ENCODE results near the gene MOAP1.
"Not testable (repeated sequence)": the region's sequence is repeated elsewhere in the genome, so short reads cannot be mapped to it uniquely, and the experiment has no call there.

The MOAP1 gene

DNA sequence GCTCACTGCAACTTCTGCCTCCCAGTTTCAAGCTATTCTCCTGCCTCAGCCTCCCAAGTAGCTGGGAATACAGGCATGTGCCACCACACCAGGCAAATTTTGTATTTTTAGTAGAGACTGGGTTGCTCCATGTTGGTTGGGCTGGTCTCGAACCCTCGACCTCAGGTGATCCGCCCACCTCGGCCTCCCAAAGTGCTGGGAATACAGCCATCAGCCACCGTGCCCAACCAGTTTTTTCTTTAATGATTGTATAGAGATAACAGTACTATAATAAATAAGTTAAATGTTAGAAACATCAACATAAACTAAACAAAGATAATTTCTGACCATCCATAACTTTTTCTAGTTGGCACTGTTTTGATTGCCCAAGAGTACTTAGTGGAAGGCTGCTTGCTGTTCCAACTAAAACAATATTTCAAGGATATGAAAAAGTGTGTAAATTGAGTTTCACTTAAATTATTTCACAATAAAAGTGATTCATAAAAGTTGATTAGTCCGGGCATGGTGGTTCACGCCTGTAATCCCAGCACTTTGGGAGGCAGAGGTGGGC lies 16.5 kb upstream of the MOAP1 start:
- no peaks in the 10 kb centered on the region for H3K27me3 Mint-ChIP-seq
- H3K4me1 Mint-ChIP-seq: peaks cover 23% of the 10 kb centered on the region
- no peaks in the 10 kb centered on the region for H3K9me3 Mint-ChIP-seq
- no peak overlapping the region for H3K27ac Mint-ChIP-seq
- DNase-seq (no peak), ATAC-seq (no peak)
- no peak overlapping the region for H3K4me3 Mint-ChIP-seq

- no peak overlapping the region for H3K27ac Mint-ChIP-seq
- H3K27me3 Mint-ChIP-seq: no peaks in the 10 kb centered on the region
- ATAC-seq: no peak
- H3K4me1 Mint-ChIP-seq: peaks cover 20% of the 10 kb centered on the region
- H3K9me3 Mint-ChIP-seq: no peaks in the 10 kb centered on the region
- DNase-seq: no peak
- no peak overlapping the region for H3K4me3 Mint-ChIP-seq
Measured at GRCh38 chr14:93200553-93200952, 15.9 kb upstream of the MOAP1 start.

DNA sequence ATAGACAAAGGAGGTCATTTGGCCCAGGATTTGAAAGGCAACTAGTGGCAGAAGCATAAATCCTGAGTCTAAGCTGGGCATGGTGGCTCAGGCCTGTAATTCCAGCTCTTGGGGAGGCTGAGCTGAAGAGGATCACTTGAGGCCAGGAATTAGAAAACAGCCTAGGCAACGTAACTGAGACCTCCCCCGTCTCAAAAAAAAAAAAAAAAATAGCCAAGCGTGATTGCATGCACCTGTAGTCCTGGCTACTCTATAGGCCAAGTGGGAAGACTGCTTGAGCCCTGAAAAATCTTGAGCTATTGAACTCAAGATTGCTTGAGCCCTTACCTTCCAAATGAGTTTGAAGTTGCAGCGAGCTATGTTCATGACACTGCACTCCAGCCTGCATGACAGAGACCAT lies 14.3 kb upstream of the MOAP1 start:
- H3K27me3 Mint-ChIP-seq: no peaks in the 10 kb centered on the region
- no peak for ATAC-seq
- peaks cover 4% of the 10 kb centered on the region for H3K4me1 Mint-ChIP-seq
- no peak for DNase-seq
- no peaks in the 10 kb centered on the region for H3K9me3 Mint-ChIP-seq
- no peak overlapping the region for H3K4me3 Mint-ChIP-seq
- H3K27ac Mint-ChIP-seq: no peak overlapping the region

DNA sequence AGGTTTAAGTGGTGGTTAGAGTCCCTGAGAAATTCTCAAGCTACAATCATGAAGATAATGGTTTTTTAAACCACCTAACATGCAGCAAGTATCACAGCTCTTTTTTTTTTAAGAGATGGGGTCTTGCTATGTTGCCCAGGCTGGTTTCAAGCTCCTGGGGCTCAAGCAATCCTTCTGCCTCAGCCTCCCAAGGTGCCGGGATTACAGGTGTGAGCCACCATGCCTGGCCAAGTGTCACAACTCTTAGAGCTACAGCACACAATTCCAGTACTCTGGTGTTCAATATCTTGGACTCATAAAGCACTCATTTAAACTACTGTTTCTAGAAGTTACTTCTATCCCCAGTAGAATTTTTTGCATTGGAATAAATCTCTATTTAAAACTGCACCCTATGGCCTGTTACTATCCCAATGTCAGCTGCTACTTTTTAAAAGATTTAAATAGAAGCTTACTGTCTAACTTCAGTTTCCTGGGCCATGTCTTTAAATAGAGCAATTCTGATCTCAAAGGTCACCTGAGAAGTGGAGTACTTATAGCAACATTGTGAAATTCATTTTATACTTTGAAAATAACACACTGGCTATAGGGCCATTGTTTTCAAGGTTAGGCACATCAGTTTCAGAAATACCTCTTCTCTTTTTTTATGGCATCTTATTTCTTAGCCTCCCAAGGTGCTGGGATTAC lies 10.8 kb upstream of the MOAP1 start:
- H3K27me3 Mint-ChIP-seq: no peaks in the 10 kb centered on the region
- H3K4me3 Mint-ChIP-seq: no peak overlapping the region
- no peak overlapping the region for H3K27ac Mint-ChIP-seq
- no peaks in the 10 kb centered on the region for H3K4me1 Mint-ChIP-seq
- no peaks in the 10 kb centered on the region for H3K9me3 Mint-ChIP-seq
- no peak for DNase-seq
- ATAC-seq: no peak

- no peak for ATAC-seq
- no peak for DNase-seq
- H3K27me3 Mint-ChIP-seq: no peaks in the 10 kb centered on the region
- H3K9me3 Mint-ChIP-seq: no peaks in the 10 kb centered on the region
- peaks cover 37% of the 10 kb centered on the region for H3K4me1 Mint-ChIP-seq
- H3K27ac Mint-ChIP-seq: no peak overlapping the region
- no peak overlapping the region for H3K4me3 Mint-ChIP-seq
Measured at GRCh38 chr14:93186956-93187355, 2.3 kb upstream of the MOAP1 start.

DNA sequence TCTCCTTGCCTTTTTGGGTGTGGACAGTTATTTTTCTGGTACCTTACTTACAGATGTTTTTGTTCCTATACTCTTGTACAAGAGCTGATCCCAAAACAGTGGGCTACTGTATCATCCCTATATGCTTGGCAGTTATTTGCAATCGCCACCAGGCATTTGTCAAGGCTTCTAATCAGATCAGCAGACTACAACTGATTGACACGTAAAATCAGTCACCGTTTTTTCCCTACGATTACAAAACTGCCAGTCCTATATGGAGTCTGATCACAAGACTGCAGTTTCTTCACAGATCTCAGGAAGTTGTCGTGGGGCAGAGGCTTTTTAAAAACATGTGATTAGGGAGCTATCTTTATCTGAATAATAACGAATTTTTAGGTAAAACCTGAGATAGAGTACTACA lies 1.8 kb upstream of the MOAP1 start:
- H3K4me3 Mint-ChIP-seq: peak overlapping the region in 1 of 2 donors; percentile 50
- no peak overlapping the region for H3K27ac Mint-ChIP-seq
- no peaks in the 10 kb centered on the region for H3K9me3 Mint-ChIP-seq
- no peak for ATAC-seq
- H3K4me1 Mint-ChIP-seq: peaks cover 41% of the 10 kb centered on the region
- no peaks in the 10 kb centered on the region for H3K27me3 Mint-ChIP-seq
- DNase-seq: no peak

- H3K4me1 Mint-ChIP-seq: peaks cover 41% of the 10 kb centered on the region
- DNase-seq (no peak), ATAC-seq (no peak)
- peak overlapping the region; percentile 96 to 97 for H3K27ac Mint-ChIP-seq
- no peaks in the 10 kb centered on the region for H3K27me3 Mint-ChIP-seq
- no peaks in the 10 kb centered on the region for H3K9me3 Mint-ChIP-seq
- peak overlapping the region; percentile 91 to 94 for H3K4me3 Mint-ChIP-seq
Measured at GRCh38 chr14:93185349-93185720, 638 bp upstream of the MOAP1 start.

GRCh38 chr14:93183596-93184317 lies 940 bp downstream of the MOAP1 start:
- Mint-ChIP-seq H3K4me3 (peak overlapping the region; percentile 93 to 97), H3K27me3 (no peaks in the 10 kb centered on the region), H3K9me3 (no peaks in the 10 kb centered on the region), H3K4me1 (peaks cover 39% of the 10 kb centered on the region), H3K27ac (peak overlapping the region; percentile 95 to 99)
- no peak for DNase-seq
- ATAC-seq: no peak

DNA sequence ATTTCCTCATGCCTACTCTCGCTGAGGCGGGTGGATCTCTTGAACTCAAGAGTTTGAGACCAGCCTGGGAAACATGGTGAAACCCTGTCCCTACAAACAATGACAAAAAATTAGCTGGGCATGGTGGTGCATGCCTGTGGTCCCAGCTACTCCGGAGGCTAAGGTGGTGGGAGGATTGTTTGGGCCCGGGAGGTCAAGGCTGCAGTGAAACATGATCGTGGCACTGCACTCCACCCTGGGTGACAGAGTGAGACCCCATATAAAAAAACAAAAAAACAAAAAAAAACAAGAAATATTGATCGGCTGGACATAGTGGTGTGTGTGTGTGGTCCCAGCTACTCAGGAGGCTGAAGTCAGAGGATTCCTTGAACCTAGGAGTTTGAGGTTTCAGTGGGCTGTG lies 9.2 kb downstream of the MOAP1 start:
- DNase-seq: no peak
- Mint-ChIP-seq H3K4me1 (peaks cover 9% of the 10 kb centered on the region), H3K9me3 (no peaks in the 10 kb centered on the region), H3K27me3 (peaks cover 10% of the 10 kb centered on the region), H3K4me3 (no peak overlapping the region), H3K27ac (no peak overlapping the region)
- ATAC-seq: no peak

DNA sequence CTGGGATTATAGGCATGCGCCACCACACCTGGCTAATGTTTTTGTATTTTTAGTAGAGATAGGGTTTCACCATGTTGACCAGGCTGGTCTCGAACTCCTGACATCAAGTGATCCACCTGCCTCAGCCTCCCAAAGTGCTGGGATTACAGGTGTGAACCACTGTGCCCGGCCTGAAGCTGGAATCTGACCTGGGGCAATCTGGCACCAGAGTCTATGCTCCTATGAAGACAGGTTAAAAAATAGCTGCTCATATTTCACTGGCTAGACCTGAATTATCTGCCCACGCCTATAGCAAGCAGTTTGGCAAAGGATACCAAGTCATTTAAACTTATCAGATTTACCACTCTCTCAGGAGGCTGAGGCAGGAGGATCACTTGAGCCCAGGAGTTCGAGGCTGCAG lies 10.0 kb downstream of the MOAP1 start:
- H3K27ac Mint-ChIP-seq, H3K9me3 Mint-ChIP-seq, ATAC-seq, H3K4me1 Mint-ChIP-seq, H3K4me3 Mint-ChIP-seq, DNase-seq: not testable (repeated sequence)
- peaks cover 10% of the 10 kb centered on the region for H3K27me3 Mint-ChIP-seq

GRCh38 chr14:93173943-93174395 lies 10.7 kb downstream of the MOAP1 start:
- Mint-ChIP-seq H3K4me1 (peaks cover 8% of the 10 kb centered on the region), H3K9me3 (no peaks in the 10 kb centered on the region), H3K27me3 (peaks cover 10% of the 10 kb centered on the region), H3K27ac (no peak overlapping the region), H3K4me3 (no peak overlapping the region)
- no peak for DNase-seq
- ATAC-seq: no peak

DNA sequence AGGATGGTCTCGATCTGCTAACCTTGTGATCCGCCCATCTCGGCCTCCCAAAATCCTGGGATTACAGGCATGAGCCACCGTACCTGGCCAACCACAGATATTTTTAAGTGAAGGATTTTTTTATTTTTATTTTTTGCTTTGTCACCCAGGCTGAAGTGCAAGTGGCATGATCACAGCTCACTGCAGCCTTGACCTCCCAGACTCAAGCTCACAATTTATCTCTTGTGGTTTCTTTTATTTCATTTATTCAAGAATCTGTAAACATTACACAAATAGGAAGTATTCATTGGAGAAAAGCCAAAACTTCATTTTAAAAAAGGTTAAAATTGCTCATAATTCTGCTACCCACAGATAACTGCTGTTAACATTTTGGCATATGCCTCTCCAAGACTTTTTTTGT lies 13.3 kb downstream of the MOAP1 start:
- Mint-ChIP-seq H3K9me3 (no peaks in the 10 kb centered on the region), H3K27ac (no peak overlapping the region), H3K4me1 (no peaks in the 10 kb centered on the region), H3K4me3 (no peak overlapping the region), H3K27me3 (peaks cover 10% of the 10 kb centered on the region)
- no peak for ATAC-seq
- DNase-seq: no peak

DNA sequence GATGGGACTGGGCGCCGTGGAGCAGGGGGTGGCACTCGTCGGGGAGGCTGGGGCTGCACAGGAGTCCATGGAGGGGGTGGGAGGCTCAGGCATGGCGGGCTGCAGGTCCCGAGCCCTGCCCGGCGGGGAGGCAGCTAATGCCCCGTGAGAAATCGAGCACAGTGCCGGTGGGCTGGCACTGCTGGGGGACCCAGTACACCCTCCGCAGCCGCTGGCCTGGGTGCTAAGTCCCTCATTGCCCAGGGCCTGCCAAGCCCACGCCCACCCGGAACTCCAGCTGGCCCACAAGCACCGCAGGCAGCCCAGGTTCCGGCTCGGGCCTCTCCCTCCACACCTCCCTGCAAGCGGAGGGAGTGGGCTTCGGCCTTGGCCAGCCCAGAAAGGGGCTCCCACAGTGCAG lies 14.6 kb downstream of the MOAP1 start:
- H3K9me3 Mint-ChIP-seq, DNase-seq, H3K27ac Mint-ChIP-seq, H3K4me3 Mint-ChIP-seq, H3K4me1 Mint-ChIP-seq, ATAC-seq: not testable (repeated sequence)
- H3K27me3 Mint-ChIP-seq: peaks cover 10% of the 10 kb centered on the region

- H3K27me3 Mint-ChIP-seq: peaks cover 10% of the 10 kb centered on the region
- H3K9me3 Mint-ChIP-seq, DNase-seq, H3K27ac Mint-ChIP-seq, H3K4me3 Mint-ChIP-seq, H3K4me1 Mint-ChIP-seq, ATAC-seq: not testable (repeated sequence)
Measured at GRCh38 chr14:93169619-93170018, 15.1 kb downstream of the MOAP1 start.

GRCh38 chr14:93168610-93169009 lies 16.1 kb downstream of the MOAP1 start:
- H3K4me1 Mint-ChIP-seq, H3K4me3 Mint-ChIP-seq, H3K27me3 Mint-ChIP-seq, H3K9me3 Mint-ChIP-seq, DNase-seq, H3K27ac Mint-ChIP-seq, ATAC-seq: not testable (repeated sequence)

Data from stimulated activated naive CD8-positive, alpha-beta T cell treated with anti-CD3 and anti-CD28 coated beads, Interleukin-15, amount 100 ng/mL, for 72 hours (primary cell).